ENCODE data around the gene ZMIZ2.

The ZMIZ2 gene

GRCh38 chr7:44757739-44758138 lies 9.1 kb downstream of the ZMIZ2 start:
- H3K4me1 ChIP-seq (ENCODE audit: control insufficient read depth, insufficient read depth, low read length): no peaks in the 10 kb centered on the region
- no peaks in the 10 kb centered on the region for H3K9me3 ChIP-seq (ENCODE audit: control insufficient read depth, insufficient read depth, low read depth, low read length)
- H3K4me3 ChIP-seq (ENCODE audit: low read depth, low read length): no peak overlapping the region
- ChIA-PET CTCF (no interaction called here), POLR2A (no interaction called here)
- H3K27ac ChIP-seq (ENCODE audit: extremely low read depth, low read depth, low read length): no peak overlapping the region
- H3K36me3 ChIP-seq (ENCODE audit: control insufficient read depth in 2 of 2, insufficient read depth in 1 of 2, low read length in 2 of 2): peaks cover 4 to 45% of the 10 kb centered on the region in 2 experiments; a peak in 2 of 3 replicates
- TF ChIP-seq, protein P1, sequence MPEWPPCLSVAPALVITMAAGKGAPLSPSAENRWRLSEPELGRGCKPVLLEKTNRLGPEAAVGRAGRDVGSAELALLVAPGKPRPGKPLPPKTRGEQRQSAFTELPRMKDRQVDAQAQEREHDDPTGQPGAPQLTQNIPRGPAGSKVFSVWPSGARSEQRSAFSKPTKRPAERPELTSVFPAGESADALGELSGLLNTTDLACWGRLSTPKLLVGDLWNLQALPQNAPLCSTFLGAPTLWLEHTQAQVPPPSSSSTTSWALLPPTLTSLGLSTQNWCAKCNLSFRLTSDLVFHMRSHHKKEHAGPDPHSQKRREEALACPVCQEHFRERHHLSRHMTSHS (tag by site-specific recombination; IDR thresholded peaks at IDR 0.05): no peak
- TF ChIP-seq ZNF645 (tag by site-specific recombination; IDR thresholded peaks at IDR 0.05) (no peak), ZNF132 (tag by site-specific recombination; IDR thresholded peaks at IDR 0.05; ENCODE audit: borderline replicate concordance) (no peak), ZNF112 (tag by site-specific recombination; IDR thresholded peaks at IDR 0.05) (no peak), ZNF596 (tag by site-specific recombination; IDR thresholded peaks at IDR 0.05) (no peak), HIC1 (tag by site-specific recombination; IDR thresholded peaks at IDR 0.05) (no peak), FEZF1 (tag by site-specific recombination; IDR thresholded peaks at IDR 0.05) (no peak), KLF8 (tag by site-specific recombination; IDR thresholded peaks at IDR 0.05) (no peak), WT1 (tag by site-specific recombination; IDR thresholded peaks at IDR 0.05) (no peak), ZNF311 (tag by site-specific recombination; IDR thresholded peaks at IDR 0.05; ENCODE audit: borderline replicate concordance) (no peak), ZNF16 (tag by site-specific recombination; IDR thresholded peaks at IDR 0.05; ENCODE audit: low read depth) (no peak), ZNF624 (tag by site-specific recombination; IDR thresholded peaks at IDR 0.05) (no peak), EGR2 (tag by site-specific recombination; IDR thresholded peaks at IDR 0.05; ENCODE audit: low read depth) (no peak), ZBTB10 (tag by site-specific recombination; IDR thresholded peaks at IDR 0.05) (no peak)
- TF ChIP-seq, protein P2, sequence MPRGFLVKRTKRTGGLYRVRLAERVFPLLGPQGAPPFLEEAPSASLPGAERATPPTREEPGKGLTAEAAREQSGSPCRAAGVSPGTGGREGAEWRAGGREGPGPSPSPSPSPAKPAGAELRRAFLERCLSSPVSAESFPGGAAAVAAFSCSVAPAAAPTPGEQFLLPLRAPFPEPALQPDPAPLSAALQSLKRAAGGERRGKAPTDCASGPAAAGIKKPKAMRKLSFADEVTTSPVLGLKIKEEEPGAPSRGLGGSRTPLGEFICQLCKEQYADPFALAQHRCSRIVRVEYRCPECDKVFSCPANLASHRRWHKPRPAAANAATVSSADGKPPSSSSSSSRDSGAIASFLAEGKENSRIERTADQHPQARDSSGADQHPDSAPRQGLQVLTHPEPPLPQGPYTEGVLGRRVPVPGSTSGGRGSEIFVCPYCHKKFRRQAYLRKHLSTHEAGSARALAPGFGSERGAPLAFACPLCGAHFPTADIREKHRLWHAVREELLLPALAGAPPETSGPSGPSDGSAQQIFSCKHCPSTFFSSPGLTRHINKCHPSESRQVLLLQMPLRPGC (tag by site-specific recombination; IDR thresholded peaks at IDR 0.05): no peak

DNA sequence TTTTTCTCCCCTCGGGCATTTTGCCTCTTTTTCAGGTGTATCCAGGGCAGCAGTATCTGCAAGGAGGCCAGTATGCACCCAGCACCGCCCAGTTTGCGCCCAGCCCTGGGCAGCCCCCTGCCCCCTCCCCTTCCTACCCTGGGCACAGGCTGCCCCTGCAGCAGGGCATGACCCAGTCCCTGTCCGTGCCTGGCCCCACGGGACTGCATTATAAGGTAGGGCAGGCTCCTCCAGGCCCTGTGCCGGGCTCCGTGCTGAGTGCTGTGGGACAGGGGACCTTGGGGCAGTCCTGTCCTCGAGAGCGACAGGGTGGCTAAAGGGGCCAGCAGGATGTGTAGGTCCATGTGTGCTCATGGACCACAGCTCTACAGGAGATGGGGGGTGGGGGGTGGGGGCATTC lies 10.6 kb downstream of the ZMIZ2 start:
- Histone ChIP-seq H3K9me3 (ENCODE audit: control insufficient read depth, insufficient read depth, low read depth, low read length) (no peaks in the 10 kb centered on the region), H3K4me1 (ENCODE audit: control insufficient read depth, insufficient read depth, low read length) (no peaks in the 10 kb centered on the region), H3K36me3 (ENCODE audit: control insufficient read depth in 2 of 2, insufficient read depth in 1 of 2, low read length in 2 of 2) (peaks cover 9 to 60% of the 10 kb centered on the region in 2 experiments; a peak in 2 of 3 replicates), H3K4me3 (ENCODE audit: low read depth, low read length) (no peak overlapping the region), H3K27ac (ENCODE audit: extremely low read depth, low read depth, low read length) (no peak overlapping the region)
- ChIA-PET CTCF (no interaction called here), POLR2A (no interaction called here)
- TF ChIP-seq REST (tag by site-specific recombination; IDR thresholded peaks at IDR 0.05): no peak
- no peak for TF ChIP-seq SETDB1 (IDR thresholded peaks at IDR 0.05; ENCODE audit: insufficient read length, low read length)
- TF ChIP-seq ZNF548 (tag by site-specific recombination; IDR thresholded peaks at IDR 0.05): no peak
- no peak for TF ChIP-seq ZNF202 (tag by site-specific recombination; IDR thresholded peaks at IDR 0.05; ENCODE audit: borderline replicate concordance)
- no peak for TF ChIP-seq ZFP37 (tag by site-specific recombination; IDR thresholded peaks at IDR 0.05)
- no peak for TF ChIP-seq ZNF76 (tag by site-specific recombination; IDR thresholded peaks at IDR 0.05; ENCODE audit: borderline replicate concordance, low read depth)
- TF ChIP-seq ZNF341 (tag by site-specific recombination; IDR thresholded peaks at IDR 0.05; ENCODE audit: low read depth): no peak
